ENCODE results near the gene RELCH.
A peak's percentile ranks its signal among the peaks of the same experiment; 100 is the strongest.

RELCH gene

GRCh38 chr18:62175521-62175920, 11.5 kb upstream of the RELCH start:
- DNase-seq (ENCODE audit: low read depth) = no peak
- no peak overlapping the region for H3K4me3 ChIP-seq (ENCODE audit: low read length)
- TF ChIP-seq CTCF (conservative IDR thresholded peaks at IDR 0.05; ENCODE audit: low read depth, low read length) = no peak

- no peak for TF ChIP-seq CTCF (conservative IDR thresholded peaks at IDR 0.05; ENCODE audit: low read depth, low read length)
- no peak for DNase-seq (ENCODE audit: low read depth)
These were observed 9.8 kb upstream of the RELCH start for GRCh38 chr18:62177271-62177670.

GRCh38 chr18:62179213-62179612, 7.8 kb upstream of the RELCH start:
- TF ChIP-seq CTCF (conservative IDR thresholded peaks at IDR 0.05; ENCODE audit: low read depth, low read length) = no peak
- H3K4me3 ChIP-seq (ENCODE audit: low read length) = no peak overlapping the region
- DNase-seq (ENCODE audit: low read depth) = no peak

More at GRCh38 chr18:62177271-62177670, 9.8 kb upstream of the RELCH start:
- H3K4me3 ChIP-seq (ENCODE audit: low read length) = no peak overlapping the region

GRCh38 chr18:62182220-62182619, 4.8 kb upstream of the RELCH start:
- no peak for TF ChIP-seq CTCF (conservative IDR thresholded peaks at IDR 0.05; ENCODE audit: low read depth, low read length)
- no peak overlapping the region for H3K4me3 ChIP-seq (ENCODE audit: low read length)
- no peak for DNase-seq (ENCODE audit: low read depth)

GRCh38 chr18:62183578-62184195, 3.4 kb upstream of the RELCH start:
- peak; percentile 93 for TF ChIP-seq CTCF (conservative IDR thresholded peaks at IDR 0.05; ENCODE audit: low read depth, low read length)
- DNase-seq (ENCODE audit: low read depth) = no peak

GRCh38 chr18:62186499-62186773, 619 bp upstream of the RELCH start:
- no peak for DNase-seq (ENCODE audit: low read depth)
- H3K4me3 ChIP-seq (ENCODE audit: low read length) = peak overlapping the region; percentile 93
- no peak for TF ChIP-seq CTCF (conservative IDR thresholded peaks at IDR 0.05; ENCODE audit: low read depth, low read length)

More at GRCh38 chr18:62183578-62184195, 3.4 kb upstream of the RELCH start:
- H3K4me3 ChIP-seq (ENCODE audit: low read length) = no peak overlapping the region
